Thyroid gland (tissue), 4 donors: ENCODE results near the gene GLIS2.

Experiments used
- CTCF ChIP-seq, 6 experiments: fragments of 200-600 bp in 3 of 6; fragments of 450-650 bp in 3 of 6; sonication (generic) in 3 of 6; IDR thresholded peaks; one replicate each; pipeline ENCODE4 v1.5.1; 2016 to 2019; ENCODE audit warnings: antibody characterized with exemption in 6 of 6, mild to moderate bottlenecking in 2 of 6, inconsistent platforms in 1 of 6, moderate library complexity in 1 of 6
- POLR2A ChIP-seq, 2 donors: fragments of 450-650 bp; IDR thresholded peaks; one replicate each; pipeline ENCODE4 v1.6.1; 2017; ENCODE audit warnings: antibody characterized with exemption in 2 of 2, mild to moderate bottlenecking in 2 of 2, moderate library complexity in 1 of 2

- TF ChIP-seq POLR2A (IDR thresholded peaks at IDR 0.05), result no peak
- no peak for TF ChIP-seq CTCF (IDR thresholded peaks at IDR 0.05)
Measured at GRCh38 chr16:4297480-4297879, 18.4 kb upstream of the GLIS2 start.
